ENCODE measurements around the gene SH2D3A.

The SH2D3A gene

GRCh38 chr19:6807291-6807690 lies 40.1 kb upstream of the SH2D3A start:
- peaks cover 25% of the 10 kb centered on the region; the same call in 1 of the 2 replicates for H3K36me3 ChIP-seq (ENCODE audit: insufficient read depth, low read length)
- H3K4me3 ChIP-seq (ENCODE audit: low read length, poor library complexity, severe bottlenecking) = no peak overlapping the region
- peaks cover 15% of the 10 kb centered on the region for H3K4me1 ChIP-seq (ENCODE audit: insufficient read depth, low read length, poor library complexity, severe bottlenecking)
- no peak overlapping the region for H3K9ac ChIP-seq (ENCODE audit: low read depth, low read length, poor library complexity, severe bottlenecking)
- no peak overlapping the region for H3K4me2 ChIP-seq (ENCODE audit: low read depth, low read length, poor library complexity, severe bottlenecking)
- no peaks in the 10 kb centered on the region for H3K27me3 ChIP-seq (ENCODE audit: insufficient read depth, low read length, poor library complexity, severe bottlenecking)
- peaks cover 41% of the 10 kb centered on the region for H4K20me1 ChIP-seq (ENCODE audit: insufficient read depth, low read length, poor library complexity, severe bottlenecking)
- H3K9me2 ChIP-seq (replicated peaks; ENCODE audit: low read depth, low read length) = no peaks in the 10 kb centered on the region
- no peak overlapping the region for H2AFZ ChIP-seq (ENCODE audit: low read length)
- peaks cover 94% of the 10 kb centered on the region for H3K79me2 ChIP-seq (ENCODE audit: insufficient read depth, low read length)
- H3K9me3 ChIP-seq (ENCODE audit: insufficient read depth, low read depth, low read length) = no peaks in the 10 kb centered on the region
- TF ChIP-seq CTCF (conservative IDR thresholded peaks at IDR 0.05; ENCODE audit: low read length) = no peak
- no peak for TF ChIP-seq EZH2phosphoT487 (IDR thresholded peaks at IDR 0.05; ENCODE audit: borderline replicate concordance)
- peaks cover 4% of the 10 kb centered on the region; the same call in 1 of the 2 replicates for H3F3A ChIP-seq (ENCODE audit: low read depth)

GRCh38 chr19:6806488-6806887 lies 39.3 kb upstream of the SH2D3A start:
- H3K27me3 ChIP-seq (ENCODE audit: insufficient read depth, low read length, poor library complexity, severe bottlenecking) = no peaks in the 10 kb centered on the region
- peaks cover 86% of the 10 kb centered on the region for H3K79me2 ChIP-seq (ENCODE audit: insufficient read depth, low read length)
- no peak overlapping the region for H3K9ac ChIP-seq (ENCODE audit: low read depth, low read length, poor library complexity, severe bottlenecking)
- no peak overlapping the region for H2AFZ ChIP-seq (ENCODE audit: low read length)
- H3K36me3 ChIP-seq (ENCODE audit: insufficient read depth, low read length) = peaks cover 18% of the 10 kb centered on the region; the same call in 1 of the 2 replicates
- no peak overlapping the region for H3K4me3 ChIP-seq (ENCODE audit: low read length, poor library complexity, severe bottlenecking)
- no peak overlapping the region for H3K4me2 ChIP-seq (ENCODE audit: low read depth, low read length, poor library complexity, severe bottlenecking)
- H4K20me1 ChIP-seq (ENCODE audit: insufficient read depth, low read length, poor library complexity, severe bottlenecking) = peaks cover 35% of the 10 kb centered on the region
- H3K4me1 ChIP-seq (ENCODE audit: insufficient read depth, low read length, poor library complexity, severe bottlenecking) = peaks cover 15% of the 10 kb centered on the region
- no peaks in the 10 kb centered on the region for H3K9me3 ChIP-seq (ENCODE audit: insufficient read depth, low read depth, low read length)
- H3K9me2 ChIP-seq (replicated peaks; ENCODE audit: low read depth, low read length) = no peaks in the 10 kb centered on the region
- TF ChIP-seq EZH2phosphoT487 (IDR thresholded peaks at IDR 0.05; ENCODE audit: borderline replicate concordance) (no peak), CTCF (conservative IDR thresholded peaks at IDR 0.05; ENCODE audit: low read length) (no peak)
- H3F3A ChIP-seq (ENCODE audit: low read depth) = peaks cover 4% of the 10 kb centered on the region; the same call in 1 of the 2 replicates

- peaks cover 16% of the 10 kb centered on the region for H4K20me1 ChIP-seq (ENCODE audit: insufficient read depth, low read length, poor library complexity, severe bottlenecking)
- no peaks in the 10 kb centered on the region for H3K27me3 ChIP-seq (ENCODE audit: insufficient read depth, low read length, poor library complexity, severe bottlenecking)
- H3F3A ChIP-seq (ENCODE audit: low read depth) = peaks cover 17% of the 10 kb centered on the region; the same call in 1 of the 2 replicates
- H3K4me1 ChIP-seq (ENCODE audit: insufficient read depth, low read length, poor library complexity, severe bottlenecking) = peaks cover 30% of the 10 kb centered on the region
- H3K79me2 ChIP-seq (ENCODE audit: insufficient read depth, low read length) = peaks cover 82% of the 10 kb centered on the region
- peak overlapping the region; percentile 73 for H3K4me3 ChIP-seq (ENCODE audit: low read length, poor library complexity, severe bottlenecking)
- H3K9me3 ChIP-seq (ENCODE audit: insufficient read depth, low read depth, low read length) = no peaks in the 10 kb centered on the region
- TF ChIP-seq CTCF (conservative IDR thresholded peaks at IDR 0.05; ENCODE audit: low read length) (no peak), EZH2phosphoT487 (IDR thresholded peaks at IDR 0.05; ENCODE audit: borderline replicate concordance) (no peak)
- H2AFZ ChIP-seq (ENCODE audit: low read length) = no peak overlapping the region
- H3K36me3 ChIP-seq (ENCODE audit: insufficient read depth, low read length) = peaks cover 9% of the 10 kb centered on the region; the same call in 1 of the 2 replicates
- H3K9me2 ChIP-seq (replicated peaks; ENCODE audit: low read depth, low read length) = no peaks in the 10 kb centered on the region
- H3K9ac ChIP-seq (ENCODE audit: low read depth, low read length, poor library complexity, severe bottlenecking) = peak overlapping the region; percentile 83
- H3K4me2 ChIP-seq (ENCODE audit: low read depth, low read length, poor library complexity, severe bottlenecking) = peak overlapping the region; percentile 91
These were observed 35.8 kb upstream of the SH2D3A start for GRCh38 chr19:6803036-6803404.
